Amygdala (tissue), 56 donors: Measurements from ENCODE around the gene KLHDC10.
"Not testable (repeated sequence)": the region's sequence is repeated elsewhere in the genome, so short reads cannot be mapped to it uniquely, and the experiment has no call there.

Source experiments
- DNase-seq, 56 donors: peaks; one replicate each; lab custom pipeline; 2025; lab: John Stamatoyannopoulos, UW

KLHDC10 gene

GRCh38 chr7:130113887-130114286 is 43.6 kb downstream of the KLHDC10 start:
- DNase-seq: no peak

DNA sequence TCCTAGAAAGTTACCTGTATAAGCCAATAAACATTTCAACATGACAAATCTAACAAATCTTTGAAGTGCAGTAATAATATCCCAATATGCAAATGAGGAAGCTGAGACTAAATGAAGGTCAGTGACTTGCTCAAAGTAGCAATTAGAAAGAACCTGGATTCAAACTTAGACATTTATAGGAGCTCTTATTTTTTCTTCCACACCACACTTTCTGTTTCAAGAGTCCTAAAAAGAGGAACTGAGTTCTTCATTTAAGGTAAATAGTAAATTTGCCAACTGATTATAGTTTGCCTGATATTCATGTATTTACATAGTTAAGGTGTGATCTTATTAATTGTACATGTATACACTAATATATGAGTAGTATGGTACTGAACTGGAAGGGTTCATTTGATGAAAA is 44.0 kb downstream of the KLHDC10 start:
- no peak for DNase-seq

- no peak for DNase-seq
Measured at GRCh38 chr7:130114776-130115175, 44.4 kb downstream of the KLHDC10 start.

GRCh38 chr7:130118294-130118693 is 48.0 kb downstream of the KLHDC10 start:
- no peak for DNase-seq

- no peak for DNase-seq
Measured at GRCh38 chr7:130118801-130119200, 48.5 kb downstream of the KLHDC10 start.

- DNase-seq: no peak
Measured at GRCh38 chr7:130123501-130123900, 53.2 kb downstream of the KLHDC10 start.

- no peak for DNase-seq
Measured at GRCh38 chr7:130124711-130125110, 54.4 kb downstream of the KLHDC10 start.

- DNase-seq: not testable (repeated sequence)
Measured at GRCh38 chr7:130126840-130127239, 56.5 kb downstream of the KLHDC10 start.

- no peak for DNase-seq
Measured at GRCh38 chr7:130127404-130127803, 57.1 kb downstream of the KLHDC10 start.

GRCh38 chr7:130127821-130128317 is 57.5 kb downstream of the KLHDC10 start:
- DNase-seq: no peak

- DNase-seq: no peak
Measured at GRCh38 chr7:130129011-130129411, 58.7 kb downstream of the KLHDC10 start.

DNA sequence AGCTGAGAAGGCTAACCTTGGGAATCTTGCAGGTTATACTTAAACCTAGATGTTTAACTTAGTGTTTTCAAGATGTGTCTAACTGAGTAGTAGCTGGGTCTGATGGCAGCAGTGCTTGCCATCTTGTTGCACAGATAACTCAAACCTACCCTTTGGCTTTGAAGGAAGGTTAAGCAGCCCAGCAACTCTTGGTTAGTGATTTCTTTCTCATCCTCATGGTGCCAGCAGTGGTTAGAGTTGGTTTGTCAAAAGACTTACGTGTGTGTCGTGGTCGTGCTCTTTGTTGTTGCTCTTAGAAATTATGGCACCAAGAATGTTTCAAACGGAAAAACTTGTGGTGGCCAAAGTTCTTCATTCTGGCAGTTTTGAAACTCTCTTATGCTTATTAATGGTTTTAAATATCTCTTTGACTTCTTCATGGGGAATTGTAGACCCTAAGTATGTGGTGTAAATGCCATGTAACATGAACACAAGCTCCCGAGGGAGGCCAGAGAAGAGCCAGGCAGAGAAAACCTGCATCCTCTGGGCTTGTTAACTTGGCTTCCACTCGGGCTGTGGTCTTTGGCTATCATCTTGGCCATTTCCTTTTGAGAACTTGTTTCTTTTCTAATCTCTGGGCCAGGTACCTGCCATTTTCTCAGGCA is 61.0 kb downstream of the KLHDC10 start:
- DNase-seq: no peak

GRCh38 chr7:130131964-130132875 is 61.9 kb downstream of the KLHDC10 start:
- DNase-seq: no peak

DNA sequence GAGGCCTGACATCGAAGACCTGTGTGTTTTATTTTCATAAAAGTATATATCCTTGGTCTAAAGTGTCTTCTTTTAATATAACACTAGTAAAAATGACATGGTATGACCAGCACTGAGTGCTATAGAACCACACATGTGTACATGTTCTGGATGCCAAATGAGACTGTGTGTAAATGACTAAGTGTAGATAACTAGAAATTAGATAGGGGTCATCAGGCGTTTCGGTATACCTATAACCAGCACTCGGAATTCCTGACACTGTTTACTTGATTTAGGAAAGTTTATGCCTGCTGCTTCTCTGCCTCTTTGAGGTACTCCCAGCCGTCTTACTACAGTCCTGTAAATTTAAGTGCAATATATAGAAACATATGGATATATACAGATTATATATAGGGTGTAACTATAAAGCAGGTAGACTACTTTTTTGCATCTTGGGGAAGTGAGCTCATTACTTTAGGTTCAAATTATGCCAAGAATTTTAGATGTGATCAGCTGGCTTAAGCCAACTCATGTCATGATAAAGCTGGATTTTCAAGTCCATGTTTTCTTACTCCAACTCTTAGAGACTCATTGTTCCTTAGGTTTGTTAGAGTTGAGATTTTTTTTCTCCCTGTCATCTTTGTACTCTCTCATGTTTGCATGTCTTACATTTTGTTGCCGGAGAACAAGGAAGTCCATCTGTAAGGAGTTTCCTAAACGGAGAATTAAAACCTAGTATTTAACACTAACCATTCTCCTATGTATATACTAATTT is 62.9 kb downstream of the KLHDC10 start:
- no peak for DNase-seq

- DNase-seq: no peak
Measured at GRCh38 chr7:130134106-130134636, 63.8 kb downstream of the KLHDC10 start.

DNA sequence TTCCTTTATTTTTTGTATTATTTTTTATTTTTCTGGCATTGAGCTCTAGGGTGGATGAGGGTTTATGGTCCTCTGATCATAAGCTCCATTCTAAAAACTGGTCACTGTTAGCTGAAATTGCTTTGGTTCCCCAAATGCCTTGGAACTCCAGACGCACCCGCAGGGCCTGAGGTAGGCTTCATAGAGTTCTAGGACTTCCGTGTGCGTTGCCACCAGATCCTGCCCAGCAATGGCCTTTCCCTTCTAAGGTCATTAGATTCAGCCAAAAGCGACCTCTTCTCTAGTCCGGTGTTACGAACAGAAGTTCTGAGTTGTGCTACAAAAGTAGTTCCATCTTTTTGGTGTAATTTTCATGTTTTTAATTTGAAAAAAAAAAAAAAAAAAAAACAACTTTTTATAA is 64.4 kb downstream of the KLHDC10 start:
- DNase-seq: no peak

DNA sequence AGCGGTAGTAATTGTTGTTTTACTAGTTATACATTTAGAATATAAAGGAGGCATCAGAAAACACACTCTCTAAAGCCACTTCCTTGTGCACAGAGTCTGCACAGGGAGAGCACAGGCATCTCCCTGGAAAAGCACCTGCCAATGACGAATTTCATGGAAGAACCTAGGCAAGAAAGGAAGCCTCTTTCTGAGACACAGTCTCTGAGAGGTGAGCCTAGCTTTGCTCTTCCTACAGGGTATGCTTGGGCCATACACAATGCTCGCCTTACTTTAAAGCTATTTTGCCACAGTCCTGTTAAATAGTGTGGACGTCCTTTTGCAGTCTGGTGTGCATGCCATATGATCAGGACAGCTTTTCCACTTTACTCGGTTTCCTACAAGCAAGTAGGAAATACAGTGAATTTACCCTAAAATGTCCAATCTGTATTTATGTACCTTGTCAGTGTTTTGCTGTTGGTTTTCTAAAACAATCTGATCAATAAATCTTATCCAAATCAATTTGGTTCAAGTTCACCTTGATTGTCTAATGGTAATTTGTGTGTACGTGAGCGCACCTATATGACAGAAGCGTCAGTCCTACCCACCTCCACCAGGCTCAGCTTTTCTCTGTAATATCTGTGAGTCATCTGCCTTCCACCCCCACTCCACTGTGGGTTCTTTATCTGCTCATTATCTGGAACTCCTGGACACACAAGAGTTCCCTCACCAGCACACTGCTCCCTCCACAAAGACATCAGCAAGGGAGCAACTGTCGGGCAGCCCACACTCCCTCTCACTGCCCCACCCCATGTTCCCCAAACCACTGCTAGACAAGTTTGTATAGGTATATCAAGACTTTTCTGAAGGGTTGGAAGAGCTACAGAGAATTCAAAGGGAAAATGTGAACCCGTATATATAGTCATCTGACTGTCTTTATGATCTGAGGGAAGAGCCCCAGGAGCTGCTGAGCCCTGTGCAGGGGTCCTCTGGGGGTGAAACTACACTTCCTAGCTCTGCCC is 65.2 kb downstream of the KLHDC10 start:
- DNase-seq: peak in 5 of 56 donors; percentile 18 to 56 (median 25)

GRCh38 chr7:130136579-130137167 is 66.3 kb downstream of the KLHDC10 start:
- no peak for DNase-seq

DNA sequence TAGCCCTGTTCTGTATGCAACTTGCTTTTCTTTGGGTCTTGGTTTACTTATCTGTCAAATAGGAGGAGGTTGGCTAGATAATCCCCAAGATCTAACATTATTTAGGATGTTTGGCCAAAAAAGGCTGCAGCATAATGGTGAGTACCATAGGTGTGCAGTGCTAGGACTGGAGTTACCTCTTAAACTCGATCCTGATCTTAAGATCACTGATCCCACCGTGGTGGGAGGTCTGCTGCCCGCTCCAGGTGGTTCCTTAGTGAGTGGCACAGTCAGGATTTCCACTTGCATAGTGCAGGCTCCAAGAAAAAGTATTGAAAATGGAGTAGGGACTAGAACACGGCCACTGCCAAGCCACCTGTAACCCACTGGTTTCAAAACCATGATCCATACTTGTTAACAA is 66.9 kb downstream of the KLHDC10 start:
- DNase-seq: no peak
